Activated gamma-delta T cell treated with anti-CD3 and anti-CD28 coated beads, Interleukin-2, amount 50 U/mL, for 16 hours (primary cell): ENCODE measurements around the gene WASF2.
"Not testable (repeated sequence)": the region's sequence is repeated elsewhere in the genome, so short reads cannot be mapped to it uniquely, and the experiment has no call there.

Experiments used
- DNase-seq: peaks from one replicate; pipeline ENCODE4 v3.0.0-alpha.2; 2020; ENCODE audit warnings: low read depth

The WASF2 gene

DNA sequence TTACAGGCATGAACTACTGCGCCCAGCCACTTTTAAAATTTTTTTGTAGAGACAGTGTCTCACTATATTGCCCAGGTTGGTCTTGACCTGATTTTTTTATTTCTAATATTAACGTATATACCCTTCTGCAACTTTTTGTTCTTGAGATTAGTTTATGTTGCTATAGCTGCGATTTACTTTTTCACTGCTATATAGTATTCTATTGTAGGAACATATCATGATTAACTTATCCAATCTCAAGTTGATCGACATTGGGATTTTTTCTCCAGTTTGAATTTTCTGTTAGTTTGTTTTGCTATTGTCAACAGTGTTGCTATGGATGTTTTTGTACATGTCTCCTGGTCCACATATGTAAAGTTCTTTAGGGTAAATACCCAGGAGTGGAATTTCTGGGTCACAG is 35.4 kb downstream of the WASF2 start:
- no peak for DNase-seq

- no peak for DNase-seq
These were observed 38.6 kb downstream of the WASF2 start for GRCh38 chr1:27451343-27451742.

DNA sequence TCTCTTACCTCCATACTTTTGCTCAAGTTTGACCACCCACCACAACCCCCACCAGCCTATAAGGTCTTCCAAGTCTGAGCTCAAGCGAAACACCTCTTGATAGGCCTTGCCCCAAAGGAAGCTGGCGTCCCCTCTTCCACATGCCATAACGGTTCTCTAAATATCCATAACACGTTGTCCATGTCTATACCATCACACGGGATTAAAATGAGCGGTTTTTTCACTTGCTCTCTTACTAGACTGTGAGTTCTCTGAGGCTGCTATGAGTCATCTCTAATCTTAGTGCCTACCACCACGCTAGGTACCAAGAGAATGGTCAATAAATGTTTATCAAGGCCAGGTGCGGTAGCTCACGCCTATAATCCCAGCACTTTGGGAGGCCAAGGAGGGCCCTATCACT is 41.0 kb downstream of the WASF2 start:
- no peak for DNase-seq

DNA sequence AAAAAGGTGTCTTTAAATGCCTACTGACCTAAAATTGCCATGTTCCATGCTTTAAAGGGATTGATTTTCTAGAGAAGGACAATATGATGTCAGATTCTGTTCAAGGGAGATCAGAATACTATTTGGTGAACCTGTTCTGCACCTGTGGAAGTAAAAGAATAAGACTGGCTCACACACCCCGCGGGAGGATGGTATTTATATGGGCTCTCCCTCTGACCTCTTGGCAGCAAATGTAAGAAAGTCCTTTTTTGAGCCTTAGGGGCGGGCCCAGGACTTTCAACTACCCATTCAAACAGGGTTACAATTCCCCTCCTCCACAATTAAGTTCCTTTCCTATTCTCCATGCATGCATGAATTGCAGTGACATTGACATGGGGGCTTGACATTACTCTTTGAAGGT is 42.1 kb downstream of the WASF2 start:
- no peak for DNase-seq

DNA sequence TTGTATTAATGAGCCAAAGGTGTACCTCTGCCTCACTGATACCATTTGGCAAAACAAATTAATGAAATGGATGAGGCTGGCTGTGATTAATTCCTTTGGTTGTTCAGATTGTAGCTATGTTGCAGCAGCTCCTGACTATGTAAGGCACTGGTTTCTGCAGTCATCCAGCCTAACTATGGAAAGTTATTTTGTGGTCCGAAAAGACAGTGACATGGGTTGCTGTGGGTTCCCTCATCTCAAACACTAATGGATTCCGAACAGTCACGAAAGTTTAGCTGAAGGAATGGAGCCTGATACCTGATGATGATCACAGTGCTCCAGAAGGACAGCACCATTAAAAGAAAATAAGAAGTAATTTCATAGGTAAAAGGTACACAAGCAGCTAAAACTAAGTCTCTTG is 42.6 kb downstream of the WASF2 start:
- DNase-seq, result no peak

DNA sequence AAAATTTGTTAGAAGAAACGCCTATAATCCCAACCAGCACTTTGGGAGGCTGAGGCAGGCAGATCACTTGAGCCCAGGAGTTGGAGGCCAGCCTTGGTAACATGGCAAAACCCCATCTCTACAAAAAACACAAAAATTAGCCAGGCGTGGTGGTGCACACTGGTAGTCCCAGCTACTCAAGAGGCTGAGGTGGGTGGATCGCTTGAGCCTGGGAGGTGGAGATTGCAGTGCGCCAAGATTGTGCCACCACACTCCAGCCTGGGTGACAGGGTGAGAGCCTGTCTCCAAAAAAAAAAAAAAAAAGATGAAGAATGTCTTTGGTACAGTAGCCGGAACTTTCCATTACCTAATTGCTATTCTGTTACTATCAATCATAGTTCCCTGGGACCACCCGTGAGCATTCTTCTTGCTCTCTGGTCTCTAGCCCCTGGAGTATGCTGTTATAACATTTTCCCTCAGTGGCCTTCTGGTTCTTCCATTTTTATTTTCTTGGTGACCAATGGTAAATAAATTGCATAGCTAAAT is 43.4 kb downstream of the WASF2 start:
- DNase-seq, result no peak

GRCh38 chr1:27445177-27445936 is 44.6 kb downstream of the WASF2 start:
- DNase-seq, result no peak

DNA sequence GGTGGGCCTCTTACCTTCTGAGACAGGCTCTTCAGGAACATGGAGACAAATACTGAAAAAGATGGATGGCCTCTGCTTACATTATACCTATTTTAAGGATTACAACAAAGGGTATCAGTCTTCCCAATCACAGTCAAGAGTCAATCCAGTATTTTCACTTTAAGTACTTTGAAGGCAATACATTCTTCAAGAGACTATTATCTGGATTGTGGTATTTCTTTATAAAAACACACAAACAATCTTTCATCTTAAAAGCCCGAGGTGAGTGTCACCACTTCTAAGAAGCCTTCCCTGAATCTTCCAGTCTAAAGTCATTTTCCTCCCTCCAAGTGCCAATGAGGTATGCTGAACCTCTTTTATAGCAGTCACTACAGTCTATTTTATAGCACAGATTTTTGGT is 45.3 kb downstream of the WASF2 start:
- no peak for DNase-seq

- no peak for DNase-seq
These were observed 50.8 kb downstream of the WASF2 start for GRCh38 chr1:27439150-27439549.

DNA sequence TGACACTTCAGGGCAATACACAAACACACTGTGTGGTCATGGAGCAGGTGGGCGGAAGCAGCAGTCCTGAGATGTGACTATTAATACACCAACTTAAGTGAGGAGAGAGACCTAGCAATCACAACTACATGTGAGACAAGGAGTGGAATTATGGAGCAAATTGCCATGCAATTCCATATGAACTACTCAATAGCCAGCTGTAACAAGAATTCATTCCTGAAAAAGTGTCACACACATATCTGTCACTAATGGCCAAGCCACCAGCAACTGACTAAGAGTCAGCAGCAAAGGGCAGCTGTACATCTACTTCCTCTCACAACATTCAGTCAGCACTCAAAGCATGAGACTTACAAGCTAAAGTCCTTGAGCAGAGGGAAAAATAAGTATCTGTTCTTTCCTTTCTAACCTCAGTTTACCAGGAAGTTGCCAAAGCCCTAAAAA is 51.3 kb downstream of the WASF2 start:
- no peak for DNase-seq

DNA sequence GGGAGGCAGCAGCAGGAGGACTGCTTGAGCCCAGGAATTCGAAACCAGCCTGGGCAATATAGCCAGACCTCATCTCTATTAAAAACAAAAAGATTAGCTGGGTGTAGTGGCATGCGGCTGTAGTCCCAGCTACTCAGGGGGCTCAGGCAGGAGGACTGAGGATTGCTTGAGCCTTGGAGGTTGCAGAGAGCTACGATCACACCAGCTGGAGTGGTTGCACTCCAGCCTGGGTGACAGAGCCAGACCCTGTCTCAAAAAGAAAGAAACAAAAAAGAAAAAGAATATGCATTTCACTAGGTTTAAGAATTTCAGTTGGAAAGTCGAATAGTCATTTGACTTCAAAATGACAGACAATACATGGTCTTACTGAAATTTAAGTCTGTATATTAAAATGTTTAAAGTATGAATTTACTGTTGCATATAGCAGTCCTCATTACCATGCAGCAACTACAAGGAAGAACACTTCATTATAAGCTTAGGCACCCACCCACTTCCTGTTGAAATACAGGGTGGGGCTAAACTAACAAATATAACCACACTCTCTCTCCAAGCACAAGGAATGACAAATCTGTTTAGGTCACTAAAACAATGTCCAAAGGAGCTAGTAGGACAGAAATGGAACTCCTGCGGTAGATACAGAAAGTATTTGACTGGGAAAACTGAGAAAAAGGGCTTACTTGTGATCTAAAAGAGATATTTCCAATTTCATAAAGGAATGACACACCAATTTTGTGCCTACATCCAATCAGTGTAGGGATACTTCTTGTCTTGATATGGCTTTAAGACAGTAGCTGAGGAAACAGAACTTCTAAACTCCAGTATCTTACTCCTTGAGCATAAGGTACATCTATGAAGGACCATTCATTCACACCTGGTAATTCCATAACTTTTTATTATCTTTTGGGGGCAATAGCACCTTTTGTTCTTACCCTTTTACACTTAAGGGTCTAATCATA is 53.5 kb downstream of the WASF2 start:
- no peak for DNase-seq

DNA sequence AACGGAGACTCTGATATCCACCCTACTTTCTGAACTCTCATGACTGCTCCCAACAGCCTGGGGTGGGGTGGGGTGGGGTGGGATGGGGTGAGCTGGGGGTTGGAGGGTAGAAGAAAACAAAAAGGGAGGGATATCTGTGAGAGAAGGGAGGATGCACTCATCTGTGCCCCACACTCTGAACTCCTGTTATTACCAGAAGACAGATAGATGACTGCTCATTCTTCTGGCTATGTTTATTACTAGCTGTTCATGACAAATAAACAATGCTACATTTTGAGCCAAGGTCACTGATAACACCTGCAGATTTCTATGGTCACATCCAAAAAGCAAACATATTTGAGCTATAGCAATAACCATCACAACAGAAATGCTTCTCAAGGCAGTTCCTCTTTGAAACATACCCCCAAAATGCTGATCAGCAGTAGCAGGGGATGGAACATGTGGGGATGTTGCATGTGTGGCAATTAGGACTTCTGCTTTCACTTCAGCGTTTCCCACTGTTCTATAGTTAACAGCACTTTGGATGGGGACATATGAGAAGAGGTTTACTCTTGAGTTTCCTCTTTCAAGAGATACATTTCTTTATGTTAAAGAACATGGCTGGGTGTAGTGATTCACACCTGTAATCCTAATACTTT is 54.3 kb downstream of the WASF2 start:
- DNase-seq, result no peak

DNA sequence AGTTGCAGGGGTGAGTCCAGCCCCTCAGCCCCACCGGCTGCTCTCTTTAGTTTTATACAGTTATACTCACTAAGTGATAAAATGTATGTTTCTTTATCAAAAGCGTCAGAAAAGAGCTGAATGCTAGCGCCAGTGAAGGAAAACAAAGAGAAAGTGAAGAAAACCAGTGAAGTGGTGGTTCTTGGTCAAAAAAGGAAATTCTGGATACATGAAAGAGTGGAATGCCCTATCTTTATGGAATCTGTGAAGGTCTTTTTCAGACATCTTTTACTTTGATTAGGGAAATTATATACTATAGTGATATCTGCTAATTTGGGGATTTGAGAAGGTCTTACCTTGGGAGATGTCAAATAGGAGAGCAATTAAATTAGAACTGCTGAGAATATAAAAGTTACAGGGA is 56.3 kb downstream of the WASF2 start:
- DNase-seq, result no peak

- DNase-seq, result not testable (repeated sequence)
These were observed 57.2 kb downstream of the WASF2 start for GRCh38 chr1:27432725-27433124.

- DNase-seq, result no peak
These were observed 58.4 kb downstream of the WASF2 start for GRCh38 chr1:27431601-27431940.

- DNase-seq, result no peak
These were observed 58.9 kb downstream of the WASF2 start for GRCh38 chr1:27430903-27431600.

GRCh38 chr1:27429029-27429425 is 60.9 kb downstream of the WASF2 start:
- no peak for DNase-seq

- no peak for DNase-seq
These were observed 61.5 kb downstream of the WASF2 start for GRCh38 chr1:27428316-27429028.

DNA sequence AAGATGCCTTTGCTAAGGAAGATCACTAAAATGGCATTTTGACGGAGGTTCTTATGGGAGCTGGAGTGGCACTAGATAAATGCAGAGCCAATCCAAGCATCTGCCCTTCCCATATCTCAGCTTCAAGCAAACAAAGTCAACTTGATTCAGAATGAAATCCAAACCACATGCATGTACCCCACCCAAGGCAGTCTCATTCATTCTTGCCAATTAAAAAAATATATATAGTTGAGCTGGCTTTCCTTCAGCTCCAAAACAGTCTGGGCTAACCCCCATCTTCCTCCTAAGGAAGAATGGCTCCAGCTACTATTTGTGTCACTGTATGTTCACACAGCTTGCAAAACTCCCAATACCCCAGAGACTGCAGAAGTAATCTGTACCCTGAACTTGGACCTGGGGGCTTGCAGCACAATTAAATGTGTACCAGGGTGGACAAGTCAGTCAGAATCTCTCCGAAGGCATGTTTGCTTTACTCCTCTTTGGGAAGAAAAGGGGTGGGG is 62.1 kb downstream of the WASF2 start:
- DNase-seq, result no peak

DNA sequence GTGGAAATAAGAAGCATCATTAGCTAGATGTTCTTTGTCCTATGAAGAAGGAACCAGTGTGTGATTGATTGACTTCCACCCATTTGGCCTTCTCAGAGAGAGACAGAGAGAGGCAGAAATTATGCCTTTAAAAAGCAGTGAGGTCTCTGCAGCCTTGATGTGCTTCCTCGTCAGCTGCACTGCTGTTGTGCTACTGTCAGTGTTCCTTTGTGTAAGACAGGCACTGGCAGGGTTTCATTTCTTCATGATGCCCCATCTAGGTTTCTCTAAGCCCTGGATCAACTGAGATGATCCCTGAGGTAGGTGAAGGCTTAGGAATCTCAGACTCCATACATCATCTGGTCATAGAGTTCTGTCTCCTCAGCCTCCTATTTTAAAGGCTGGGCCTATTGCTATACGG is 62.6 kb downstream of the WASF2 start:
- DNase-seq, result no peak

- DNase-seq, result no peak
These were observed 66.3 kb downstream of the WASF2 start for GRCh38 chr1:27423709-27424108.
